Measurements from ENCODE around the gene OR5B2. TPM values are rescaled to one million over a fixed set of nuclear protein-coding genes. Genes with fewer than 3 reads are reported as not detected.

The OR5B2 gene
- total RNA-seq, 1 donor from 2014 or later, result not detected

GRCh38 chr11:58444300-58444699 lies 16.4 kb upstream of the OR5B2 start:
- no peaks in the 10 kb centered on the region for H3K27me3 ChIP-seq (ENCODE audit: low read depth)
- no peaks in the 10 kb centered on the region for H3K36me3 ChIP-seq
- TF ChIP-seq CTCF (IDR thresholded peaks at IDR 0.05; ENCODE audit: borderline replicate concordance), result no peak
- intact Hi-C loops (cut with micrococcal nuclease), result no loop called here
- no peak overlapping the region for H3K4me3 ChIP-seq
- no peak overlapping the region for H3K27ac ChIP-seq (replicated peaks)
- DNase-seq, result no peak
- H3K4me1 ChIP-seq, result no peaks in the 10 kb centered on the region
- peaks cover 58% of the 10 kb centered on the region for H3K9me3 ChIP-seq (replicated peaks)

- intact Hi-C loops (cut with micrococcal nuclease), result no loop called here
- no peak for DNase-seq
- no peak for TF ChIP-seq CTCF (IDR thresholded peaks at IDR 0.05; ENCODE audit: borderline replicate concordance)
Observed at GRCh38 chr11:58442136-58442535, 14.2 kb upstream of the OR5B2 start, which contains the start of gene OR5B12. TSS of gene OR5B12 (minus strand) at chr11:58442236. CDS start at chr11:58440151, 2,085 bp downstream.

GRCh38 chr11:58438486-58438885 lies 10.6 kb upstream of the OR5B2 start:
- no peak overlapping the region for H3K27ac ChIP-seq (replicated peaks)
- peaks cover 22% of the 10 kb centered on the region for H3K9me3 ChIP-seq (replicated peaks)
- no peaks in the 10 kb centered on the region for H3K27me3 ChIP-seq (ENCODE audit: low read depth)
- no peak for TF ChIP-seq CTCF (IDR thresholded peaks at IDR 0.05; ENCODE audit: borderline replicate concordance)
- no peaks in the 10 kb centered on the region for H3K4me1 ChIP-seq
- H3K36me3 ChIP-seq, result no peaks in the 10 kb centered on the region
- intact Hi-C loops (cut with micrococcal nuclease), result no loop called here
- H3K4me3 ChIP-seq, result no peak overlapping the region
- no peak for DNase-seq

More at GRCh38 chr11:58442136-58442535, 14.2 kb upstream of the OR5B2 start, which contains the start of gene OR5B12:
- Histone ChIP-seq H3K4me1 (no peaks in the 10 kb centered on the region), H3K27me3 (ENCODE audit: low read depth) (no peaks in the 10 kb centered on the region), H3K4me3 (no peak within 1 kb of the TSS), H3K27ac (replicated peaks) (no peak within 1 kb of the TSS), H3K9me3 (replicated peaks) (peaks cover 47% of the 10 kb centered on the region), H3K36me3 (no peaks in the 10 kb centered on the region)

GRCh38 chr11:58434217-58434616 lies 6.3 kb upstream of the OR5B2 start:
- Histone ChIP-seq H3K4me3 (no peak overlapping the region), H3K27ac (replicated peaks) (no peak overlapping the region), H3K4me1 (no peaks in the 10 kb centered on the region), H3K36me3 (no peaks in the 10 kb centered on the region), H3K9me3 (replicated peaks) (peaks cover 37% of the 10 kb centered on the region), H3K27me3 (ENCODE audit: low read depth) (no peaks in the 10 kb centered on the region)
- no peak for DNase-seq
- intact Hi-C loops (cut with micrococcal nuclease), result no loop called here
- no peak for TF ChIP-seq CTCF (IDR thresholded peaks at IDR 0.05; ENCODE audit: borderline replicate concordance)

- H3K4me1 ChIP-seq, result no peaks in the 10 kb centered on the region
- H3K36me3 ChIP-seq, result no peaks in the 10 kb centered on the region
- H3K27me3 ChIP-seq (ENCODE audit: low read depth), result no peaks in the 10 kb centered on the region
- peaks cover 42% of the 10 kb centered on the region for H3K9me3 ChIP-seq (replicated peaks)
- DNase-seq, result no peak
- H3K27ac ChIP-seq (replicated peaks), result no peak overlapping the region
- TF ChIP-seq CTCF (IDR thresholded peaks at IDR 0.05; ENCODE audit: borderline replicate concordance), result no peak
- H3K4me3 ChIP-seq, result no peak overlapping the region
- intact Hi-C loops (cut with micrococcal nuclease), result no loop called here
Observed at GRCh38 chr11:58433638-58434203, 5.8 kb upstream of the OR5B2 start.

Measured in left ventricle myocardium inferior (tissue), 1 donor.